ENCODE results near the gene CAPN15.
A peak's percentile ranks its signal among the peaks of the same experiment; 100 is the strongest.
"Not testable (repeated sequence)": the region's sequence is repeated elsewhere in the genome, so short reads cannot be mapped to it uniquely, and the experiment has no call there.

Gene CAPN15

DNA sequence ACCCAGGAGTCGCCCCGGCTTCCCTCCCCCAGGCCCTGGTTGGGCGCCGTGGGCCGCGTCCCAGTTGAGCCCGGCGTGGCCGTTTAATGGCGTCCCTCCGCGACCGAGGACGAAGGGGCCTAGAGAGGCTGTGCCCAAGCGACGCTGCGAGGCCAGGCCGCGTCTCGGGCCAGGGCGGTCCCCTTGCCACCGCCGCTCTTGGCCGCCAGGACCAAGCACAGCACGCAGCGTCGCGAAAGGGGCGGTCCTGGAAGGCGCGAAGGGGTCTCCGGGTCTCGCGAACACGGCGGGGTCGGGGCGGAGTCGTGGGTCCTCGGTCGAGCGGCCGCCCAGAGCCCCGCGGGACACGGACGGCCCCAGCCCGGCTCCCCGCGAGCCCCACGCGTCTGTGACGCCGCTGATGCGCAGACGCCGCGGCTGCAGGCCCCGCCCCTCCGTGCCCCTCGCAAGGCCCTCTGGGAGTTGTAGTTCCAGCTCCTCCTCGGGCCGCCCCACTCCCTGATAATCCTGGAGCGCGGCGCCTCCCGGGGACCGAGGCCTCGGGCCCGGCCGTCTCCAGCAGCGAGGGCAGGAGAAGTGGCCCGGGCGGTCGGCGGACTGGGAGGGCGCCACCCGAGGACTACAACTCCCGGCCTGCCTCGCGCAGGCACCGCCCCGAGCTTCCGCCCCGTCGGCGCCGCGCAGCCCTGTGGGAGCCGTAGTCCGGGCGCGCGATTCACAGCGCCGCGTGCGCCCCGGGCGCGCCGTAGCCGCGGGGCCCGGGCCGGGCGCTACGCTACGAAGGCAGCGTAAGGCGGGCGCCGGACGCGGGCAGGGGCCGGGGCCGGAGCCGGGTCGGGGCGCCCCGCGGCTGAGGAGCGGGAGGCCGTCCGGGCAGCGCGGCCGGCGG is at the start of gene CAPN15:
TSS of gene CAPN15 (plus strand) at position 698 of the 889 bp plus-strand sequence. CDS start 19,127 bp downstream, outside the sequence.
- peak within 1 kb of the TSS; percentile 88 for H3K4me3 ChIP-seq (ENCODE audit: low read length)
- H3K27ac ChIP-seq (ENCODE audit: low read length), result peak within 1 kb of the TSS; percentile 87
- no peaks in the 10 kb centered on the region for H3K36me3 ChIP-seq (ENCODE audit: insufficient read depth, low read depth, low read length)
- peak within 1 kb of the TSS; percentile 87 for H3K9ac ChIP-seq (ENCODE audit: low read depth, low read length)
- H3K9me3 ChIP-seq (ENCODE audit: insufficient read depth, low read depth, low read length), result no peaks in the 10 kb centered on the region
- H3K4me1 ChIP-seq (ENCODE audit: insufficient read depth, low read length), result peaks cover 6% of the 10 kb centered on the region; the same call in 1 of the 2 replicates
- no peaks in the 10 kb centered on the region for H3K27me3 ChIP-seq (ENCODE audit: insufficient read depth, low read length)

- H3K36me3 ChIP-seq (ENCODE audit: insufficient read depth, low read depth, low read length); H3K4me3 ChIP-seq (ENCODE audit: low read length); H3K27me3 ChIP-seq (ENCODE audit: insufficient read depth, low read length); H3K9ac ChIP-seq (ENCODE audit: low read depth, low read length); H3K27ac ChIP-seq (ENCODE audit: low read length); H3K9me3 ChIP-seq (ENCODE audit: insufficient read depth, low read depth, low read length): not testable (repeated sequence)
- peaks cover 12% of the 10 kb centered on the region for H3K4me1 ChIP-seq (ENCODE audit: insufficient read depth, low read length)
These were observed 49.2 kb upstream of the CAPN15 start for GRCh38 chr16:478287-478686.

- Histone ChIP-seq H3K27me3 (ENCODE audit: insufficient read depth, low read length) (no peaks in the 10 kb centered on the region), H3K36me3 (ENCODE audit: insufficient read depth, low read depth, low read length) (no peaks in the 10 kb centered on the region), H3K4me3 (ENCODE audit: low read length) (peak overlapping the region; percentile 37; the same call in 1 of the 2 replicates), H3K9ac (ENCODE audit: low read depth, low read length) (peak overlapping the region; percentile 63; the same call in 1 of the 2 replicates), H3K4me1 (ENCODE audit: insufficient read depth, low read length) (peaks cover 17% of the 10 kb centered on the region), H3K9me3 (ENCODE audit: insufficient read depth, low read depth, low read length) (no peaks in the 10 kb centered on the region), H3K27ac (ENCODE audit: low read length) (no peak overlapping the region)
These were observed 44.9 kb upstream of the CAPN15 start for GRCh38 chr16:482468-483185.

DNA sequence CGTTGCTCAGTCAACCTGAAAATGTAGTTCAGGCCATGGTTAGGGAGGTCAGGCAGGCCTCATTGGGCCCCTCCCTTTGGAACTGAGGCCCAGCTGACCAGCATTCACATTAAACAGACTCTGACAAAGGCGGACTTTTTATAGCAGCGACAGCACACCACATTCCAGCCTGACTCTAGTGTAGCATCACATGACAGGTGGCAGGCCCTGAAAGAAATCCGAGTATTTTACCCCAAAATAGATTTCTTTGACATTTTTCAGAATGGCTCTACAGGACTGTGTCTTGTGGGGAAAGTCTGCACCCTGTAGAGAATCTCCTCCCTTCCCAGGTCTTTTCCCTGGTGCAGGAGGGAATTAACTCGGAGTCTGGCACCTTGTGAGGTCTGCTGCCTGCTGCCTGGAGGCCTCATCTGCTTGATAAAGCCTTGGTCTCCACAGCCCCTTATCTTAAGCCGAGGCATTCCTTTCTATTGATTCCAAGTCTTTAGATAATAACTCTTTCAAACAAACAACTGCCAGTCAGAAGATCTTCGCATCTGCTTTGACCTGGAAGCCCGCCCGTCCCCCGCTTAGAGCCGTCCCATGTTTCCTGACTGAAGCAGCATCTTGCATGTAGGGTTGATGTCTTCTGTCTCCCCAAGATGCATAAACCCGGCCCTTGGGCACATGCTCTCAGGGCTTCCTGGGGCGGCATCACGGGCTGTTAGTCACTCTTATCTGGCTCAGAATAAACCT is 44.0 kb upstream of the CAPN15 start:
- Histone ChIP-seq H3K4me1 (ENCODE audit: insufficient read depth, low read length) (peaks cover 17% of the 10 kb centered on the region), H3K9ac (ENCODE audit: low read depth, low read length) (peak overlapping the region; percentile 63; the same call in 1 of the 2 replicates), H3K9me3 (ENCODE audit: insufficient read depth, low read depth, low read length) (no peaks in the 10 kb centered on the region), H3K27ac (ENCODE audit: low read length) (peak overlapping the region; percentile 81), H3K36me3 (ENCODE audit: insufficient read depth, low read depth, low read length) (no peaks in the 10 kb centered on the region), H3K27me3 (ENCODE audit: insufficient read depth, low read length) (no peaks in the 10 kb centered on the region), H3K4me3 (ENCODE audit: low read length) (peak overlapping the region; percentile 37; the same call in 1 of the 2 replicates)

DNA sequence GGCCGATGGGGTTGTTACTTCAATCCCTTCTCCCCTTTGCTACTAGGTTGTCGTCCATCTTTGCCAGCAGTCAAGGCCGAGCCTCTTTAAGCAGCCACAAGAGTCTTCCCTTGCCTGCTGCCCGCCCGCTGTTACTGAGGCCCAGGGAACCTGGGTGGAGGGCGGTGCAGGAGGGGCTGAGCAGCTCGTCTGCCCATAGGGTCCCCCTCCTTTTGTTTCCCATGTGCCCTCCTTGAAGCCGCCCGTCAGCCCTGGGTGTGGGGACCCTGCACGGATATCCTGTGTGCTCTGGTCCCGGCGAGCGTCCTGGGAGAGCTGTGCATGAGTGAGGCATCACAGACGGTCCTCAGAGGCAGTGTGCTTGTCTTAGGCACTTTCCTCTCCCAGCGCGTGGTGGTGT is 37.9 kb upstream of the CAPN15 start:
- Histone ChIP-seq H3K27ac (ENCODE audit: low read length) (no peak overlapping the region), H3K27me3 (ENCODE audit: insufficient read depth, low read length) (no peaks in the 10 kb centered on the region), H3K4me3 (ENCODE audit: low read length) (no peak overlapping the region), H3K9ac (ENCODE audit: low read depth, low read length) (no peak overlapping the region), H3K4me1 (ENCODE audit: insufficient read depth, low read length) (peaks cover 6% of the 10 kb centered on the region; the same call in 1 of the 2 replicates), H3K36me3 (ENCODE audit: insufficient read depth, low read depth, low read length) (0 out of 2 replicates have a peak, but pooled peaks cover 5% of the 10 kb centered on the region), H3K9me3 (ENCODE audit: insufficient read depth, low read depth, low read length) (no peaks in the 10 kb centered on the region)

- H3K4me1 ChIP-seq (ENCODE audit: insufficient read depth, low read length), result peaks cover 6% of the 10 kb centered on the region; the same call in 1 of the 2 replicates
- no peaks in the 10 kb centered on the region for H3K9me3 ChIP-seq (ENCODE audit: insufficient read depth, low read depth, low read length)
- H3K27me3 ChIP-seq (ENCODE audit: insufficient read depth, low read length), result no peaks in the 10 kb centered on the region
- H3K9ac ChIP-seq (ENCODE audit: low read depth, low read length), result no peak overlapping the region
- no peak overlapping the region for H3K27ac ChIP-seq (ENCODE audit: low read length)
- H3K4me3 ChIP-seq (ENCODE audit: low read length), result no peak overlapping the region
- H3K36me3 ChIP-seq (ENCODE audit: insufficient read depth, low read depth, low read length), result 0 out of 2 replicates have a peak, but pooled peaks cover 5% of the 10 kb centered on the region
These were observed 36.7 kb upstream of the CAPN15 start for GRCh38 chr16:490768-491167.

GRCh38 chr16:491220-491919 is 36.1 kb upstream of the CAPN15 start:
- Histone ChIP-seq H3K9me3 (ENCODE audit: insufficient read depth, low read depth, low read length) (no peaks in the 10 kb centered on the region), H3K27me3 (ENCODE audit: insufficient read depth, low read length) (no peaks in the 10 kb centered on the region), H3K27ac (ENCODE audit: low read length) (no peak overlapping the region), H3K4me1 (ENCODE audit: insufficient read depth, low read length) (peaks cover 6% of the 10 kb centered on the region; the same call in 1 of the 2 replicates), H3K36me3 (ENCODE audit: insufficient read depth, low read depth, low read length) (0 out of 2 replicates have a peak, but pooled peaks cover 5% of the 10 kb centered on the region), H3K9ac (ENCODE audit: low read depth, low read length) (no peak overlapping the region), H3K4me3 (ENCODE audit: low read length) (no peak overlapping the region)

GRCh38 chr16:492211-492875 is 35.2 kb upstream of the CAPN15 start:
- Histone ChIP-seq H3K4me1 (ENCODE audit: insufficient read depth, low read length) (peaks cover 6% of the 10 kb centered on the region; the same call in 1 of the 2 replicates), H3K9me3 (ENCODE audit: insufficient read depth, low read depth, low read length) (no peaks in the 10 kb centered on the region), H3K27ac (ENCODE audit: low read length) (no peak overlapping the region), H3K27me3 (ENCODE audit: insufficient read depth, low read length) (no peaks in the 10 kb centered on the region), H3K36me3 (ENCODE audit: insufficient read depth, low read depth, low read length) (0 out of 2 replicates have a peak, but pooled peaks cover 5% of the 10 kb centered on the region), H3K9ac (ENCODE audit: low read depth, low read length) (no peak overlapping the region), H3K4me3 (ENCODE audit: low read length) (no peak overlapping the region)

DNA sequence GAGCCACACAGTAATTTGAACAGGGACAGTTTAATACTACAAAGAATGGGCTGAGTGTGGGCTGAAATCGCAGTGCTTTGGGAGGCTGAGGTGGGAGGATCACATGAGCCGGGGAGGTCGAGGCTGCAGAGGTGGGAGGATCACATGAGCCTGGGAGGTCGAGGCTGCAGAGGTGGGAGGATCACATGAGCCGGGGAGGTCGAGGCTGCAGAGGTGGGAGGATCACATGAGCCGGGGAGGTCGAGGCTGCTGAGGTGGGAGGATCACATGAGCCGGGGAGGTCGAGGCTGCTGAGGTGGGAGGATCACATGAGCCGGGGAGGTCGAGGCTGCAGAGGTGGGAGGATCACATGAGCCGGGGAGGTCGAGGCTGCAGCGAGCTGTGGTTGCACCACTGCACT is 32.8 kb upstream of the CAPN15 start:
- H3K9ac ChIP-seq (ENCODE audit: low read depth, low read length); H3K27me3 ChIP-seq (ENCODE audit: insufficient read depth, low read length); H3K4me3 ChIP-seq (ENCODE audit: low read length): not testable (repeated sequence)

DNA sequence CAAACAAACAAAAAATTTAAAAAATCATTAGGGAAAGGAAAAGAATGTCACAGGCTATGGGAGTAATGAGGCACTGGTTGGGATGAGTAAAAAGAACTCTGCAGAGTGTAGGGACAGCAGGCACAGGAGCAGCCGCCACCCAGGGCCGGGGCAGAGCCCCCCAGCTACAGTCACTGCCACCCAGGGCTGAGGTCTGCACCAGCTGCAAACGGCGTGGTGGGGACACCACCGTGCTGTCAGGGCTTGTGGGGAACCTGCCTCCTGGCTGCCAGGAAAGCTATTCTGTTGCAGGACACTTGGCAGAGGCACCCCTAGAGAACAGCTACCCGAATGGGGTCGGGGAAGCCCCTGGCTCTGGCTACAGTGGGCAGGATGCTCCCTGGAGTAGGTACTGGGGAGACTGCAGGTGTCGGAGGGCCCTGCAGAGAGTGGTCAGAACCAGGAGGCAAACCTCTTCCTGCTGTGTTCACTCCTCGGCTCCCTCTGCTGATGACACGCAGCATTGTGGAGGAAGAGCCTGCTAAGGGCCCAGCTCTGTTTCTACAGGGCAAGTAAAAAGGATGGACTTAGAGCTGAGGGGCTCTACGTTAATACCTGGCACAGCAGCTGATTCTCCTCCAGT is 32.3 kb upstream of the CAPN15 start:
- Histone ChIP-seq H3K36me3 (ENCODE audit: insufficient read depth, low read depth, low read length) (no peaks in the 10 kb centered on the region; the same call in 1 of the 2 replicates), H3K27ac (ENCODE audit: low read length) (no peak overlapping the region), H3K27me3 (ENCODE audit: insufficient read depth, low read length) (no peaks in the 10 kb centered on the region), H3K4me3 (ENCODE audit: low read length) (no peak overlapping the region), H3K4me1 (ENCODE audit: insufficient read depth, low read length) (peaks cover 6% of the 10 kb centered on the region; the same call in 1 of the 2 replicates), H3K9ac (ENCODE audit: low read depth, low read length) (no peak overlapping the region), H3K9me3 (ENCODE audit: insufficient read depth, low read depth, low read length) (no peaks in the 10 kb centered on the region)

More for the DNA sequence above, 32.8 kb upstream of the CAPN15 start:
- not testable (repeated sequence) for H3K9me3 ChIP-seq (ENCODE audit: insufficient read depth, low read depth, low read length); H3K36me3 ChIP-seq (ENCODE audit: insufficient read depth, low read depth, low read length); H3K27ac ChIP-seq (ENCODE audit: low read length); H3K4me1 ChIP-seq (ENCODE audit: insufficient read depth, low read length)

All from iPS-20b (cell line).